BJ (cell line): ENCODE measurements around the gene HNF1B. TPM values are rescaled to one million over a fixed set of nuclear protein-coding genes. Genes with fewer than 3 reads are reported as not detected.

ENCODE experiments used
- CTCF ChIA-PET: fragments of 350-600 bp; formaldehyde crosslinking; extraction: SDS; loops from one replicate; lab custom pipeline; 2021; ENCODE audit warnings: antibody characterized with exemption, inconsistent platforms; lab: Yijun Ruan, JAX
- POLR2A ChIA-PET: fragments of 300-600 bp; sonication (Branson Sonifier 250); formaldehyde crosslinking; extraction: SDS; loops from one replicate; lab custom pipeline; 2021; ENCODE audit warnings: antibody characterized with exemption; lab: Charles Lee
- DNase-seq: peaks from one replicate; pipeline ENCODE4 v3.0.0-alpha.2; 2011; ENCODE audit warnings: low read depth
- H3K27me3 ChIP-seq: 2 replicates; pipeline ENCODE4 v1.6.0; 2011; ENCODE audit warnings: low read length; ENCODE audit not compliant: control insufficient read depth, insufficient read depth
- H3K36me3 ChIP-seq: 2 replicates; pipeline ENCODE4 v1.5.1; 2011; ENCODE audit warnings: low read length; ENCODE audit not compliant: control insufficient read depth, insufficient read depth
- H3K4me3 ChIP-seq: 2 replicates; pipeline ENCODE4 v1.5.1; 2011; ENCODE audit warnings: low read depth, mild to moderate bottlenecking, control low read depth, low read length
- CTCF ChIP-seq: IDR thresholded peaks from 2 replicates; pipeline ENCODE4 v1.5.1; 2011; ENCODE audit warnings: low read depth, mild to moderate bottlenecking, control low read depth, inconsistent platforms, low read length, moderate library complexity; ENCODE audit not compliant: insufficient read depth
- polyA plus RNA-seq: library from polyadenylated mRNA; depleted of rRNA; stranded (reverse); fragments of >200 nt; gene quantifications from 2 replicates; pipeline ENCODE4 v1.2.3, GENCODE V29; 2011

Gene HNF1B
- polyA plus RNA-seq, 1 experiment, result not detected

GRCh38 chr17:37746617-37747016 lies 1.8 kb upstream of the HNF1B start:
- DNase-seq, result no peak
- H3K27me3 ChIP-seq, result peaks cover 47% of the 10 kb centered on the region
- POLR2A ChIA-PET, result no interaction called here
- TF ChIP-seq CTCF, result no peak
- CTCF ChIA-PET, result interaction anchor here (1.0 to 4.2 kb wide), 4 partner anchors 12 to 69 kb away, joined by 3 to 18 read pairs (median 11); no protein-coding TSS in a partner anchor
- no peaks in the 10 kb centered on the region for H3K36me3 ChIP-seq
- no peak overlapping the region for H3K4me3 ChIP-seq

- peaks cover 49% of the 10 kb centered on the region for H3K27me3 ChIP-seq
- no peak for TF ChIP-seq CTCF
- ChIA-PET POLR2A (no interaction called here), CTCF (interaction anchor here (0.6 to 4.2 kb wide), 6 partner anchors 13 to 96 kb away, joined by 3 to 18 read pairs (median 6); no protein-coding TSS in a partner anchor)
- DNase-seq, result no peak
- no peaks in the 10 kb centered on the region for H3K36me3 ChIP-seq
- H3K4me3 ChIP-seq, result no peak overlapping the region
These were observed 1.1 kb upstream of the HNF1B start for GRCh38 chr17:37745801-37746426.

- Histone ChIP-seq H3K4me3 (no peak overlapping the region), H3K36me3 (no peaks in the 10 kb centered on the region), H3K27me3 (peaks cover 54% of the 10 kb centered on the region)
- POLR2A ChIA-PET, result no interaction called here
- CTCF ChIA-PET, result interaction anchor here (0.8 to 4.2 kb wide), 4 partner anchors 18 to 94 kb away, joined by 3 to 18 read pairs (median 10); no protein-coding TSS in a partner anchor
- no peak for TF ChIP-seq CTCF
- DNase-seq, result no peak
These were observed 279 bp downstream of the HNF1B start for GRCh38 chr17:37744633-37744927.

- Histone ChIP-seq H3K27me3 (peaks cover 59% of the 10 kb centered on the region), H3K4me3 (no peak overlapping the region), H3K36me3 (no peaks in the 10 kb centered on the region)
- POLR2A ChIA-PET, result no interaction called here
- no peak for TF ChIP-seq CTCF
- DNase-seq, result no peak
- CTCF ChIA-PET, result interaction anchor here (0.8 to 4.2 kb wide), 3 partner anchors 19 to 94 kb away, joined by 3 to 18 read pairs (median 3); no protein-coding TSS in a partner anchor
These were observed 805 bp downstream of the HNF1B start for GRCh38 chr17:37743875-37744632.

GRCh38 chr17:37743612-37743874 lies 1.3 kb downstream of the HNF1B start:
- no peak overlapping the region for H3K4me3 ChIP-seq
- H3K36me3 ChIP-seq, result no peaks in the 10 kb centered on the region
- no peak for TF ChIP-seq CTCF
- DNase-seq, result no peak
- ChIA-PET CTCF (no interaction called here), POLR2A (no interaction called here)
- peaks cover 62% of the 10 kb centered on the region for H3K27me3 ChIP-seq
